ENCODE results near the gene OR10H1.
A peak's percentile ranks its signal among the peaks of the same experiment; 100 is the strongest.
"Not testable (repeated sequence)": the region's sequence is repeated elsewhere in the genome, so short reads cannot be mapped to it uniquely, and the experiment has no call there.

OR10H1 gene

GRCh38 chr19:15828121-15828610, 12.7 kb upstream of the OR10H1 start:
- DNase-seq, result no peak

DNA sequence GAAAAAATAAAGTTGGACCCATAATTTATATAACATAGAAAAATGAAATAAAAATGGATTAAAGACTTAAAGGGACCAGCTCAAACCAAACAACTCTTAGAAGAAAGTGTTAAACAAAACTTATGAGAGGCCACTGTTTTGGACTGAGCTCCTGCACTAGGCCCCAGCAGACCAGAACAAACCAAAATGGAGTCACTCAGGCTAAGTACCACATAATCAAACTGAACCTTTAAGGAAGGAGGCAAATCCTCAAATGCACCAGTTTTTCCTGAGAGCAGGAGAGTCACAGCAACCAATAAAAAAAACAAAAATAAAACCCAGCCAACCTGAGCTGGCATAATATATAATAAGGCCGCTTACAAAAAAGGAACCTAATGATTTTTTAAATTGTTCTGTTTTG, 10.3 kb upstream of the OR10H1 start:
- no peak for DNase-seq

DNA sequence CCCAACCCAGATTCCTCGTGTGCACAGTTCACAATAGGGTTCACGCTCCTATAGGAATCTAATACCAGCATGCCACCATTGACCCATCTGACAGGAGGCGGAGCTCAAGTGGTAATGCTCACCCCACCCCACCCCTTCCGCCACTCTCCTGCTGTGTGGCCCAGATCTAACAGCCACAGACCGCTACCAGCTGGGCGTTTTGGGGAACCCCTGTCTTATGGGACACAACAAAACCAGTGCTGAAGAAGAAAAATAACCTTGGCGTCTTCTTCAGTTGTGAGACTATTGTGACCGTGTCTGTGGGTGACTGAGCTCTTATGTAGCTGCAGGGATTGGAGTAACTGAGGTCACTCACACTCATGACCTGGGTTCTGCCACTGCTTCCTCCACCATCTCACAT, 5.2 kb upstream of the OR10H1 start:
- DNase-seq, result no peak

DNA sequence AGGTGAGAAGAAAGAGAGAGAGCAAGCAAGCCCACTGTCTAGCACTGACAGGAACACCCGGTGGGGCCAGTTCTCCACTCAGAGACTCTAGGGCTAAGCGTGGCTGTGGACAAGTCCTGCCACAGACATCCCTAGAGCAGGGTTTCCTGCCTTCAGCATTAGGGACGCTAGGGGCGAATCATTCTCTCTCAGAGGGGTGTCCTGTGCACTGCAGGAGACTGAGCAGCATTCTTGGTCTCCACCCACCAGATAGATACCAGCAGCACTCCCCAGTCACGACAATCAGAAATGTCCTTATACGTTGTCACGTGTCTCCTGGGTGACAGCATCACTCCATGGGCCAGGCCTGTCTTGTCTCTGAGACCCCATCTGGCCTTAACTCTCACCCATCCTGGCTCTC, 1.5 kb downstream of the OR10H1 start:
- DNase-seq, result no peak

- DNase-seq, result peak; percentile 20
Measured at GRCh38 chr19:15812060-15812722, 3.3 kb downstream of the OR10H1 start.

GRCh38 chr19:15811476-15811875, 4.0 kb downstream of the OR10H1 start:
- DNase-seq, result no peak

GRCh38 chr19:15810335-15810734, 5.1 kb downstream of the OR10H1 start:
- no peak for DNase-seq

GRCh38 chr19:15794279-15794678, 21.2 kb downstream of the OR10H1 start:
- not testable (repeated sequence) for DNase-seq

DNA sequence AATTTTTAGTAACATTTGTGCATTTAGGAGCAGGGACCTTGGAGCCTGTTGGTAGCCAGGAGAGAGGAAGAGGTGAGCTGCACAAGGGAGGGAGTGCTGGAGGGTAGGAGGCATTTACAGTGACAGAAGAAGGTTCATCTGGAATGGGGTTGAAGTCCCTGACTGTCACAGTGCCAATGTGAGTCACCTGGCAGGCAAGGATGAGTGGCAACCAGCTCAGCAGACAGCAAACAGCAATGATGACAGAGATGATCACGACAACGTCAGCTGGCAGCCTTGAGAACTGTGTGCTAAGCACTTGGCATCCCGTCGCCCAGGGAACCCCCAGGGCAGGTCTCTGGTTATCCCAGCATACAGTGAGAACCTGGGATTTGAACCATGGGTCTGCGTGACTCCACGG, 25.4 kb downstream of the OR10H1 start:
- DNase-seq, result no peak

- no peak for DNase-seq
Measured at GRCh38 chr19:15788594-15789270, 26.7 kb downstream of the OR10H1 start.

GRCh38 chr19:15787611-15788155, 27.8 kb downstream of the OR10H1 start, which contains the start of gene OR10H5:
OR10H5 (plus strand) TSS chr19:15787661; CDS start chr19:15794049, 6,388 bp downstream.
- no peak for DNase-seq

- not testable (repeated sequence) for DNase-seq
Measured at GRCh38 chr19:15782896-15783295, 32.6 kb downstream of the OR10H1 start.

DNA sequence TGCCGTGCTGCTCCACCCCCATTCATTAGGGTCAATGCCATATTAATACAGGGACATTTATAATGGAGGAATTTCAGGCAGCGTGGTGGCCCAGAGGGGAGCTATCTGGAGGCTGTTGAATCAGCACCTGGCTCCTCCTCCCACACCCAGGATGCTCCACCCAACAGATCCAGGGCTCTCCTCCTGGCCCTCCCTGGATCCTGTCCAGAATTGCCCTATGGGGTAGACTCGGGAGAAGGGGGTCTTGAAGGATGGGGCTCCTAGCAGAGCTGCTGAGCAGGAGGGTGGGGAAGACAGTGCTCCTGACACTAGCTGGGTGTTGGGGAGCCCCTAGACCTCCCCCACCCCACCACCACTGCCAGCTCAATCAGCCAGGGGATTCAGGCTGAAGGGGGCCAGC, 33.3 kb downstream of the OR10H1 start:
- no peak for DNase-seq

GRCh38 chr19:15781661-15782060, 33.8 kb downstream of the OR10H1 start:
- DNase-seq, result no peak

DNA sequence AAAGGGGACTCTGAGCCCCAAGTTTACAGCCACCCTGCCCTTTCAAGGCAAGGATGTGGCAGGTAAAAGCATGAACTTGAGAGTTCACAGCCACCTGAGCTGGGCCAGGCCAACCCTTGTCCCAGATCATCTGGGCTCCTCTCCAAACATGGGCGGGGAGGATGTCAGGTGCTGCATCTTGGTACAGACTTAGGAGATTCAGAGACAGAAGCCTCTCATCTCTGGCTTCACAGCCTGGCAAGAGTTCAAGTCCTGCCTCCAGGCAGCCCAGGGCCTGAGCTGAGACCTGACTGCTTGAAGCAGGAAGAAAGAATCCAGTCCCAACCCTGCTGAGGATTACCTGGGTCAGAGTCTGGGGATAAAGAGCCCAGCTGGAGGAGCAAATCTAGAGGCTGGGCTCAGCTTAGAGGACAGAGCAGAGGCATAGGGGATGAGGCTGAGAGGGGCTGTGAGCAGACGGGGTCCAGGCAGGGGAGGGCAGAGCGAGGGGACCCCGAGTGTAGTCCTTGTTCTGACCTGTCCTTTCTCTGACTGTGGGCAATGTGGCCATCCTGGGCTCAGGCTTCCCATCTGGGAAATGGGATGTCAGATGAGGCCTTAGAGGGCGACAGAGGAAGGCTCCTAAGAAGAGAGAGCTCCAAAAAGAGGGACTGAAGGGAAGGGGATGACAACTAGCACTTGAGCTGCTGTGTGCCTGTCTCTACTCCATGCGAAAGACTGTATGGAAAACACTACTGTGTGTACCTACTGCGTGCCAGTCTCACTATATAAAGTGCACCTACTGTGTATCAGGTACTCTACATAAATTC, 34.6 kb downstream of the OR10H1 start:
- no peak for DNase-seq

- no peak for DNase-seq
Measured at GRCh38 chr19:15779756-15780476, 35.5 kb downstream of the OR10H1 start.

- no peak for DNase-seq
Measured at GRCh38 chr19:15776991-15777970, 38.2 kb downstream of the OR10H1 start.

DNA sequence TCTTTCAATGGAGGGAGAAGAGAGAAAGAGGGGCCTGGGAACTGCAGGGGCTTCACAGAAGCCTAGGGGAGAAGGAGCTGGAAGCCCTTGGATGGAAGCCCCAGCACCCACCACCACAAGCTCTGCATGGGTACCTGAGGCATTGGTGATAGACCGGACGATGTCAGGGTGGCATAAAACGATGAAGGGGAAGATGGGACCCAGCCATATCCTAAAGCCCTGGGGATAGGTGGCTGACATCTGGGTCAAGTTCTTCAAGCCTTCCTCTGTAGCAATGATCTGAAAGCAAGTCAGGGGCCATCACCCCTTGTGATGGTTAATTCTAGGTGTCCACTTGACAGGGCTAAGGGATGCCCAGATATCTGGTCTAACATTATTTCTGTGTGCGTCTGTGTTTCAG, 39.2 kb downstream of the OR10H1 start:
- DNase-seq, result no peak

GRCh38 chr19:15775249-15775648, 40.2 kb downstream of the OR10H1 start:
- no peak for DNase-seq

DNA sequence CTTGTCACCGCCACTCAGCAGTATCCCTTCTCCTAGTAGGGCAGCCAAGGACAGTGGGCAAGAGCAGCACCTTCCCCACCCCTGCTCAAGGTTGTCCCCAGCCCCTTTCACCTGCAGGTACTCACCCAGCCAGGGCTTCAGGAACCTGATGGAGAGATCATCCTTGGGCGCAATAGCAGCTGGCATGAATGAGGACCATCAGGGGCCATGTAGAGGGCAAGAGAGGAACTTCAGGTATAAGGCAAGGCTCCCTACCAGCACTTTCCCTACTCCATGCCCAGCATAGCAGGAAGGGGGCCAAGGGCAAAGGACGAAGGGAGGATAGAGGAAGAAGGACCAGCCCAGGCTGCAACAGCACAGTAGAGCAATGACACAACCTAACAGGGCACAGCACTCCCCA, 41.3 kb downstream of the OR10H1 start:
- not testable (repeated sequence) for DNase-seq

DNA sequence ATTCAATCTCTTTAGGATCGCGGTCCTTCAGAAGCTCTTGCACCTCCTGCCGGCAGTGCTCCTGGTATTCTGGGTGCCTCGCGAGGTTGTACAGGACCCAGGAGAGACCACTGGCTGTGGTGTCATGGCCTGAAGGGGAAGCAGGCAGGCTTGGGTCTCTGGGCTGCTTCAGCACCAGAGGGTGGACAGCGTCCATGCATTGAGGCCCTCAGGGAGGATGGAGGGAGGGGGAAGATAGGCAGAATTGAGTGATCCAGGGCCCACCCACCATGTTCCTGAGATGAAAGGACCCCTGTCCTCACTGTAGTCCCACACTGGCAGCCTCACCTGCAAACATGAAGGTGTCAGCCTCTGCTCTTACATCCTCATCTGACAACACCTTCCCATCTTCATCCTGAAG, 45.9 kb downstream of the OR10H1 start:
- DNase-seq, result no peak

Data from activated effector memory CD4-positive, alpha-beta T cell treated with Interleukin-2 at 50 U/mL for 16 hours (primary cell).